IMR-90 (cell line): ENCODE data around the gene RECK. TPM values are rescaled to one million over a fixed set of nuclear protein-coding genes. Genes with fewer than 3 reads are reported as not detected.

Experiments
- ATAC-seq: fragments of 200-7000 bp; cut with Tn5 transposase; 2 replicates; pipeline ENCODE4 v1.9.1; 2020; ENCODE audit warnings: low read depth, mild to moderate bottlenecking, moderate library complexity
- BruUV-seq: library from RNA; stranded (reverse); fragments of 400-500 nt; replicated peaks from 2 replicates; lab custom pipeline; 2021; lab: Mats Ljungman, UMichigan
- CTCF ChIA-PET: fragments of 300-600 bp; formaldehyde crosslinking; extraction: SDS; loops from one replicate; lab custom pipeline; 2021; ENCODE audit warnings: antibody characterized with exemption; lab: Yijun Ruan, JAX
- POLR2A ChIA-PET: fragments of 300-600 bp; sonication (Branson Sonifier 250); formaldehyde crosslinking; loops from one replicate; lab custom pipeline; 2022; ENCODE audit warnings: antibody characterized with exemption; ENCODE audit not compliant: unreplicated experiment; lab: Charles Lee
- DNase-seq: peaks from one replicate; pipeline ENCODE4 v3.0.0; 2013
- H2AFZ ChIP-seq: replicated peaks from 2 replicates; pipeline ENCODE3; 2013; ENCODE audit warnings: low read length, mild to moderate bottlenecking; ENCODE audit not compliant: poor library complexity
- H2AK5ac ChIP-seq: 2 replicates; pipeline ENCODE4 v1.6.1; 2013; ENCODE audit warnings: low read depth, low read length, inconsistent platforms
- H2AK9ac ChIP-seq: replicated peaks from 2 replicates; pipeline ENCODE3; 2013; ENCODE audit warnings: mild to moderate bottlenecking, low read depth, low read length, moderate library complexity; ENCODE audit not compliant: poor library complexity
- H2BK120ac ChIP-seq: 2 replicates; pipeline ENCODE4 v1.6.1; 2013; ENCODE audit warnings: low read depth, low read length, inconsistent platforms
- H2BK15ac ChIP-seq: 3 replicates; pipeline ENCODE4 v1.6.1; 2013; ENCODE audit warnings: low read depth, low read length, inconsistent platforms
- H2BK20ac ChIP-seq: 2 replicates; pipeline ENCODE4 v1.6.1; 2013; ENCODE audit warnings: low read depth, mild to moderate bottlenecking, inconsistent platforms, low read length, moderate library complexity
- H2BK5ac ChIP-seq: 2 replicates; pipeline ENCODE4 v1.6.1; 2013; ENCODE audit warnings: mild to moderate bottlenecking, low read depth, low read length, inconsistent platforms; ENCODE audit not compliant: poor library complexity, severe bottlenecking
- H3K14ac ChIP-seq: replicated peaks from 2 replicates; pipeline ENCODE4 v1.6.1; 2013; ENCODE audit warnings: low read depth, low read length, inconsistent platforms
- H3K18ac ChIP-seq: 2 replicates; pipeline ENCODE4 v1.6.1; 2013; ENCODE audit warnings: low read depth, low read length, control low read depth
- H3K23ac ChIP-seq: 2 replicates; pipeline ENCODE4 v1.6.1; 2013; ENCODE audit warnings: low read depth, low read length, inconsistent platforms
- H3K27ac ChIP-seq: 2 replicates; pipeline ENCODE4 v1.5.1; 2013; ENCODE audit warnings: mild to moderate bottlenecking, control low read depth, low read length; ENCODE audit not compliant: insufficient read depth
- H3K27me3 ChIP-seq: 2 replicates; pipeline ENCODE4 v1.6.1; 2013; ENCODE audit warnings: low read length; ENCODE audit not compliant: control insufficient read depth, insufficient read depth
- H3K36me3 ChIP-seq: 2 replicates; pipeline ENCODE4 v1.6.1; 2013; ENCODE audit warnings: low read length, mixed read lengths; ENCODE audit not compliant: control insufficient read depth, insufficient read depth
- H3K4ac ChIP-seq: 2 replicates; pipeline ENCODE4 v1.6.1; 2013; ENCODE audit warnings: low read depth, low read length, inconsistent platforms
- H3K4me1 ChIP-seq: 2 replicates; pipeline ENCODE4 v1.6.1; 2013; ENCODE audit warnings: low read length, mixed read lengths; ENCODE audit not compliant: control insufficient read depth, insufficient read depth
- H3K4me2 ChIP-seq: 2 replicates; pipeline ENCODE4 v1.6.1; 2013; ENCODE audit warnings: low read depth, mild to moderate bottlenecking, control low read depth, low read length, moderate library complexity
- H3K4me3 ChIP-seq: 2 replicates; pipeline ENCODE4 v1.5.1; 2013; ENCODE audit warnings: low read depth, mild to moderate bottlenecking, control low read depth, low read length, moderate library complexity; ENCODE audit not compliant: insufficient read depth
- H3K56ac ChIP-seq: 2 replicates; pipeline ENCODE4 v1.6.1; 2013; ENCODE audit warnings: low read length, inconsistent platforms; ENCODE audit not compliant: insufficient read depth; ENCODE audit errors: extremely low read depth
- H3K79me1 ChIP-seq, 2 experiments: 2 replicates each; pipeline ENCODE4 v1.6.1; 2013; ENCODE audit warnings: low read length in 2 of 2, inconsistent platforms in 1 of 2, low read depth in 1 of 2
- H3K9ac ChIP-seq: 2 replicates; pipeline ENCODE4 v1.6.1; 2013; ENCODE audit warnings: low read depth, low read length, control low read depth
- H3K9me1 ChIP-seq: 2 replicates; pipeline ENCODE4 v1.6.1; 2013; ENCODE audit warnings: low read length, inconsistent platforms; ENCODE audit not compliant: insufficient read depth
- H3K9me3 ChIP-seq: 2 replicates; pipeline ENCODE4 v1.6.1; 2013; ENCODE audit warnings: low read length; ENCODE audit not compliant: control insufficient read depth, insufficient read depth
- H4K20me1 ChIP-seq: 2 replicates; pipeline ENCODE4 v1.6.1; 2013; ENCODE audit warnings: low read length, inconsistent platforms; ENCODE audit not compliant: insufficient read depth
- H4K5ac ChIP-seq: 2 replicates; pipeline ENCODE4 v1.6.1; 2013; ENCODE audit warnings: mild to moderate bottlenecking, low read depth, low read length, control low read depth
- H4K8ac ChIP-seq, 2 experiments: 2 replicates each; pipeline ENCODE4 v1.6.1; 2013; ENCODE audit warnings: low read depth in 2 of 2, low read length in 2 of 2, control low read depth in 1 of 2, inconsistent platforms in 1 of 2
- H4K91ac ChIP-seq: 2 replicates; pipeline ENCODE4 v1.6.1; 2013; ENCODE audit warnings: low read depth, low read length, inconsistent platforms; ENCODE audit not compliant: insufficient read depth
- CHD1 ChIP-seq: IDR thresholded peaks from 2 replicates; pipeline ENCODE4 v1.6.1; 2012; ENCODE audit warnings: low read depth, low read length, improper control_type of control experiment
- FOS ChIP-seq: fragments of 150-350 bp; IDR thresholded peaks from 2 replicates; pipeline ENCODE4 v1.6.1; 2016; ENCODE audit warnings: low read depth, low read length
- MAFK ChIP-seq: IDR thresholded peaks from 2 replicates; pipeline ENCODE4 v1.6.1; 2012; ENCODE audit warnings: low read depth, low read length, improper control_type of control experiment
- MAZ ChIP-seq: IDR thresholded peaks from 2 replicates; pipeline ENCODE4 v1.6.1; 2012; ENCODE audit warnings: low read depth, mild to moderate bottlenecking, low read length, improper control_type of control experiment, moderate library complexity, borderline replicate concordance
- RAD21 ChIP-seq: IDR thresholded peaks from 2 replicates; pipeline ENCODE4 v1.6.1; 2012; ENCODE audit warnings: low read length, improper control_type of control experiment
- SMC3 ChIP-seq: fragments of 150-350 bp; IDR thresholded peaks from 2 replicates; pipeline ENCODE4 v1.6.1; 2016; ENCODE audit warnings: low read depth, mild to moderate bottlenecking, antibody characterized with exemption, low read length, moderate library complexity
- WGBS, 2 experiments: methylation state at CpG; one replicate each; pipeline versions ENCODE4 v1.1.5 to v1.1.7; 2013; ENCODE audit warnings: missing lambda C conversion rate in 2 of 2; ENCODE audit not compliant: insufficient read length in 1 of 2; ENCODE audit errors: extremely low coverage in 2 of 2; 5-methylcytosine and 5-hydroxymethylcytosine counted together
- dilution Hi-C: fragments of 300-500 bp; cut with HindIII; formaldehyde crosslinking; loops from one replicate; pipeline ENCODE4 v1.14.3; 2018; ENCODE audit warnings: low sequenced_read_pairs; ENCODE audit not compliant: unreplicated experiment
- in situ Hi-C: fragments of 300-500 bp; cut with MboI; formaldehyde crosslinking; loops from 3 replicates; pipeline ENCODE4 v1.14.3; 2019; ENCODE audit warnings: low sequenced_read_pairs, inconsistent platforms, mixed read lengths
- intact Hi-C: fragments of 100-400 bp; cut with micrococcal nuclease; formaldehyde crosslinking; loops from 2 replicates; pipeline ENCODE4 v1.10.0; 2022
- polyA plus RNA-seq, 3 experiments: library from polyadenylated mRNA; depleted of rRNA; stranded (reverse); fragments of >200 nt; gene quantifications; 2 replicates each; pipeline ENCODE4 v1.2.3, GENCODE V29; 2012; ENCODE audit warnings: low replicate concordance in 1 of 3
- total RNA-seq: library from RNA; depleted of rRNA; stranded (reverse); fragments of >200 nt; gene quantifications from 2 replicates; pipeline ENCODE4 v1.2.3, GENCODE V29; 2012
- TF ChIP-seq, protein P1 (sequence below): conservative IDR thresholded peaks from 2 replicates; pipeline ENCODE4 v1.5.1; 2012; ENCODE audit warnings: mild to moderate bottlenecking, low read depth, low read length, improper control_type of control experiment

Gene RECK
- total and polyA plus RNA-seq, 2 of the 4 experiments (the other 2 are of a cell fraction) = 23.5 to 44.0 TPM

DNA sequence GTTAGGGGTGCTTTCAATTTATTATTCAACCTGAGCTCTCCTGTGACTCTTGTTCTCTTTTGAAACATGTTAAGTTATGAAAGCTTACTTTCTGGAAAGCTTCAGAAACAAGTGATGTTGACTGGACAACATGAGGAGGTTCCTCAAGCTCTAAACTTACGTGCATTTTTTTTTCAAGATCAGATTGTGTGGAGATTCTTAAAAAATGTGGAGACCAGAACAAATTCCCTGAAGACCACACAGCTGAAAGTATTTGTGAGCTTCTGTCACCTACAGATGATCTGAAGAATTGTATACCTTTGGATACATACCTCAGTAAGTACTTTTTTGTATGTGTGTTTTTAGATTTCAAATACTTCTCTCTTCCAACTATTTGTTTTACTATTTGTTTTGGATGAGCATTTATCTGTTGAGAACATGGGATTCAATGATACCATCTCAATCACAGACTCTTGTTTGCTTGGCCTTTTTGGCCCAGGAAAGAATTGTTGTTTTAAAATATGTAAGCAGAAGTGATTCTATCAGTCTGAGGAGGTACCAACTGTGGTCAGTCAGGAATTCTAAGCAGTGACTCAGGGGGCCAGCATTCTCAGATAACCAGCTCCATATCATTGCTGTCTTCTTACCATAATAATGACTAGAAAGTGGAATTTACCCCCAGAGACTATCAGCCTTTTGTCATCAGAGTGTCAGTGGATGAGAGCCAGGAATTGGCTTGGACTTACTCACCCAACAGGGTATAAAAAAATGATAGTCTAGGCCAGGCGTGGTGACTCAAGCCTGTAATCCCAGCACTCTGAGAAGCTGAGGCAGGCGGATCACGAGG is 65.4 kb downstream of the RECK start (continued):
- TF ChIP-seq MAZ (peak; percentile 15; the same call in 1 of the 2 replicates), FOS (peak; percentile 86)

DNA sequence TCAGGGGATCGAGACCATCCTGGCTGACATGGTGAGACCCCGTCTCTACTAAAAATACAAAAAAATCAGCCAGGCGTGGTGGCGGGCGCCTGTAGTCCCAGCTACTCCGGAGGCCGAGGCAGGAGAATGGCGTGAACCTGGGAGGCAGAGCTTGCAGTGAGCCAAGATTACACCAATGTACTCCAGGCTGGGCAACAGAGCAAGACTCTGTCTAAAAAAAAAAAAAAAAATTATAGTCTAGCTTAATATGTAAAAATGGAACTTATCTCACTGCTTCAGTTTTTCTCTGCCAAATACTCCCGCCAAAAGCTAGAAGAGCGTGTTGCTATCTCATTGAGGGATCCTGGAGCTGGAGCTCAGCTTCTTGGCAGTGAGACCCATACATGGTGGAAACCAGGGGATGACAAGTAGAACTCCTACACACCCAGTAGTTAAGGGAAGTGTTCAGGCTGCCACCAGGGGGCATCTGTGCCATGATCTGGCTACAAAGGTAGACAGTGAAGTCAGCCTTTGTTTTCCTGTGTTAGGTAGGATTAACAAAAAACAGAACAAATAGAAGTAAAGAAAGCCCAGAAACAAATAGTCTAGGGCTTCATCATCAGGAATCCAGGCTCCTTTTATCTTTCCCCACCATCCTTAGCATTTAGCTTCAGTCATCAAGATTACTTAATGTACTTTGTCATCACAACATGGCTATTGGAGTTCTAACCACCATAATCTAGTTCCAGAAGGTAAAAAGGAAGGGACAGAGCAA is 66.2 kb downstream of the RECK start:
- Histone ChIP-seq H3K14ac (peak overlapping the region; percentile 66; the same call in 1 of the 2 replicates), H3K79me1 (peaks cover 6 to 20% of the 10 kb centered on the region in 2 experiments; a peak in 3 of 4 replicates), H3K27me3 (no peaks in the 10 kb centered on the region), H4K5ac (peak overlapping the region; percentile 87), H2BK20ac (peak overlapping the region; percentile 90), H2AFZ (no peak overlapping the region), H3K4me2 (no peak overlapping the region), H3K4me1 (peaks cover 13% of the 10 kb centered on the region), H3K27ac (peak overlapping the region; percentile 90), H4K20me1 (no peaks in the 10 kb centered on the region), H3K9ac (no peak overlapping the region), H2AK9ac (peak overlapping the region; percentile 18), H2BK120ac (peak overlapping the region; percentile 91), H2AK5ac (peak overlapping the region; percentile 97), H3K18ac (peak overlapping the region; percentile 94), H3K23ac (0 out of 2 replicates have a peak overlapping the region, but pooled peaks have one; percentile 61), H3K4ac (peak overlapping the region; percentile 94), H3K9me1 (peaks cover 3% of the 10 kb centered on the region; the same call in 1 of the 2 replicates), H2BK15ac (peak overlapping the region; percentile 82; the same call in 2 of the 3 replicates), H2BK5ac (peak overlapping the region; percentile 95), H3K36me3 (peaks cover 6% of the 10 kb centered on the region), H4K91ac (peak overlapping the region; percentile 95), H4K8ac (peak overlapping the region; percentile 55 to 96), H3K56ac (peak overlapping the region; percentile 64), H3K9me3 (no peaks in the 10 kb centered on the region), H3K4me3 (no peak overlapping the region)
- intact Hi-C loops = loop anchor here (1.0 to 5.0 kb wide), 5 partner anchors 12 to 146 kb away; partner anchors contain the start of genes CLTA, OR2S2 and RECK
- no CpG with 5 or more reads among the region's 10 CpGs for WGBS, 2 experiments
- ChIA-PET CTCF (interaction anchor here (0.6 to 1.9 kb wide), 8 partner anchors 27 to 271 kb away, joined by 3 to 5 read pairs (median 3); partner anchors contain the start of gene CCIN), POLR2A (interaction anchor here (0.6 kb wide), 1 partner anchor 314 kb away, joined by 13 read pairs; no protein-coding TSS in a partner anchor)
- ATAC-seq (no peak), DNase-seq (peak; percentile 71)
- peak; percentile 38; the same call in 1 of the 2 replicates for TF ChIP-seq SMC3
- TF ChIP-seq RAD21 = peak; percentile 47
- no peak for TF ChIP-seq CHD1
- TF ChIP-seq MAFK = peak; percentile 50
- TF ChIP-seq MAZ = no peak
- TF ChIP-seq, protein P1, sequence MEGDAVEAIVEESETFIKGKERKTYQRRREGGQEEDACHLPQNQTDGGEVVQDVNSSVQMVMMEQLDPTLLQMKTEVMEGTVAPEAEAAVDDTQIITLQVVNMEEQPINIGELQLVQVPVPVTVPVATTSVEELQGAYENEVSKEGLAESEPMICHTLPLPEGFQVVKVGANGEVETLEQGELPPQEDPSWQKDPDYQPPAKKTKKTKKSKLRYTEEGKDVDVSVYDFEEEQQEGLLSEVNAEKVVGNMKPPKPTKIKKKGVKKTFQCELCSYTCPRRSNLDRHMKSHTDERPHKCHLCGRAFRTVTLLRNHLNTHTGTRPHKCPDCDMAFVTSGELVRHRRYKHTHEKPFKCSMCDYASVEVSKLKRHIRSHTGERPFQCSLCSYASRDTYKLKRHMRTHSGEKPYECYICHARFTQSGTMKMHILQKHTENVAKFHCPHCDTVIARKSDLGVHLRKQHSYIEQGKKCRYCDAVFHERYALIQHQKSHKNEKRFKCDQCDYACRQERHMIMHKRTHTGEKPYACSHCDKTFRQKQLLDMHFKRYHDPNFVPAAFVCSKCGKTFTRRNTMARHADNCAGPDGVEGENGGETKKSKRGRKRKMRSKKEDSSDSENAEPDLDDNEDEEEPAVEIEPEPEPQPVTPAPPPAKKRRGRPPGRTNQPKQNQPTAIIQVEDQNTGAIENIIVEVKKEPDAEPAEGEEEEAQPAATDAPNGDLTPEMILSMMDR = peak; percentile 49
- in situ Hi-C loops = no loop called here
- dilution Hi-C loops = no loop called here
- no TSS peak for BruUV-seq
